ENCODE measurements around the gene STK17A.

DNA sequence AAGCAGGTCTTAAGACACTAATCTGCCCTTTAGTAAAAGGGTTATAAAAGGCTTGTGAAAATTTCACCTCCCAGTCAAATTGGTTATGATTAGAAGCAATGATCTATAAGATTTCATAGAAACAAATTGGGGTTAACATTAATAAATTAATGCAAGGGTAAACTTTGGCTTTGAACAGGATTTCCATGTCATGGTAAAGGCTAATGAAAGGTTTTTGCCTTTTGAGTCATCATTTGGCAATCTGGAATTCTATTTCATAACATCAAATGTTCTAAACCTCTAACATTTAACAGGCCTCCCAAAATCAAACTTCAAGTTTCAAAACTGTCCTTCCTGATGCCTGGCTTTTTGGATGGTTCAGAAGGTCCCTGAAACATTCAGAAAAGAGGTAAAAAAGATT lies 84.0 kb downstream of the STK17A start:
- TF ChIP-seq, protein P1, sequence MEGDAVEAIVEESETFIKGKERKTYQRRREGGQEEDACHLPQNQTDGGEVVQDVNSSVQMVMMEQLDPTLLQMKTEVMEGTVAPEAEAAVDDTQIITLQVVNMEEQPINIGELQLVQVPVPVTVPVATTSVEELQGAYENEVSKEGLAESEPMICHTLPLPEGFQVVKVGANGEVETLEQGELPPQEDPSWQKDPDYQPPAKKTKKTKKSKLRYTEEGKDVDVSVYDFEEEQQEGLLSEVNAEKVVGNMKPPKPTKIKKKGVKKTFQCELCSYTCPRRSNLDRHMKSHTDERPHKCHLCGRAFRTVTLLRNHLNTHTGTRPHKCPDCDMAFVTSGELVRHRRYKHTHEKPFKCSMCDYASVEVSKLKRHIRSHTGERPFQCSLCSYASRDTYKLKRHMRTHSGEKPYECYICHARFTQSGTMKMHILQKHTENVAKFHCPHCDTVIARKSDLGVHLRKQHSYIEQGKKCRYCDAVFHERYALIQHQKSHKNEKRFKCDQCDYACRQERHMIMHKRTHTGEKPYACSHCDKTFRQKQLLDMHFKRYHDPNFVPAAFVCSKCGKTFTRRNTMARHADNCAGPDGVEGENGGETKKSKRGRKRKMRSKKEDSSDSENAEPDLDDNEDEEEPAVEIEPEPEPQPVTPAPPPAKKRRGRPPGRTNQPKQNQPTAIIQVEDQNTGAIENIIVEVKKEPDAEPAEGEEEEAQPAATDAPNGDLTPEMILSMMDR (IDR thresholded peaks at IDR 0.05) = no peak
- TF ChIP-seq EP300 (IDR thresholded peaks at IDR 0.05) (no peak), POLR2A (IDR thresholded peaks at IDR 0.05) (no peak)

Data from ovary (tissue), 3 donors.